K562 (cell line): Measurements from ENCODE around the gene HPDL. TPM values are rescaled to one million over a fixed set of nuclear protein-coding genes. Genes with fewer than 3 reads are reported as not detected.
A peak's percentile ranks its signal among the peaks of the same experiment; 100 is the strongest.

Experiments
- CEBPG ChIP-seq, 3 experiments: fragments of 200-800 bp in 1 of 3; sonication (Bioruptor generic) in 1 of 3; sonication (generic) in 1 of 3; formaldehyde crosslinking in 1 of 3; IDR thresholded peaks in 2 of 3; conservative IDR thresholded peaks in 1 of 3; 2 replicates each; pipeline versions ENCODE4 v1.6.1 to v1.8.0; 2016 to 2022; ENCODE audit warnings: missing compliant biosample characterization in 2 of 3, missing genetic modification characterization in 2 of 3, mild to moderate bottlenecking in 1 of 3, missing genetic modification reagents in 1 of 3
- DLX4 ChIP-seq: fragments of 250-450 bp; sonication (Bioruptor Pico); IDR thresholded peaks from 2 replicates; pipeline ENCODE4 v1.6.1; 2021; ENCODE audit warnings: mild to moderate bottlenecking
- E4F1 ChIP-seq: fragments of 250-450 bp; sonication (Bioruptor Pico); IDR thresholded peaks from 2 replicates; pipeline ENCODE4 v1.5.0; 2021; ENCODE audit warnings: mild to moderate bottlenecking, borderline replicate concordance
- ELF4 ChIP-seq: fragments of 450-650 bp; formaldehyde crosslinking; IDR thresholded peaks from 2 replicates; pipeline ENCODE4 v1.4.0; 2022; ENCODE audit warnings: missing genetic modification characterization
- HBP1 ChIP-seq: fragments of 450-650 bp; formaldehyde crosslinking; IDR thresholded peaks from 2 replicates; pipeline ENCODE4 v1.4.0; 2022; ENCODE audit warnings: missing genetic modification characterization
- HDAC8 ChIP-seq: fragments of 450-650 bp; IDR thresholded peaks from 2 replicates; pipeline ENCODE4 v1.6.1; 2016; ENCODE audit warnings: mild to moderate bottlenecking, missing genetic modification characterization, moderate library complexity, missing compliant biosample characterization
- IRF2 ChIP-seq: sonication (generic); formaldehyde crosslinking; IDR thresholded peaks from 2 replicates; pipeline ENCODE4 v1.8.1; 2022; ENCODE audit warnings: mild to moderate bottlenecking, missing genetic modification reagents
- NCOA1 ChIP-seq: fragments of 450-650 bp; IDR thresholded peaks from 2 replicates; pipeline ENCODE4 v1.6.1; 2016; ENCODE audit warnings: low read depth
- NFRKB ChIP-seq: fragments of 450-650 bp; IDR thresholded peaks from 2 replicates; pipeline ENCODE4 v1.6.1; 2016; ENCODE audit warnings: low read depth
- NR4A1 ChIP-seq, 2 experiments: fragments of 250-450 bp in 1 of 2; fragments of 450-650 bp in 1 of 2; sonication (Bioruptor Pico) in 1 of 2; IDR thresholded peaks; 2 replicates each; pipeline versions ENCODE4 v1.4.0 to v1.6.1; 2016 to 2020; ENCODE audit warnings: mild to moderate bottlenecking in 2 of 2, missing compliant biosample characterization in 1 of 2, missing genetic modification characterization in 1 of 2, moderate library complexity in 1 of 2
- RAD21 ChIP-seq, 2 experiments: fragments of 250-450 bp in 1 of 2; fragments of 450-650 bp in 1 of 2; sonication (Bioruptor Pico) in 1 of 2; formaldehyde crosslinking in 1 of 2; IDR thresholded peaks in 1 of 2; conservative IDR thresholded peaks in 1 of 2; 2 replicates each; pipeline versions ENCODE4 v1.4.0 to v1.8.0; 2020 to 2022; ENCODE audit warnings: mild to moderate bottlenecking in 2 of 2, moderate library complexity in 1 of 2
- TAF15 ChIP-seq: fragments of 200-400 bp; formaldehyde crosslinking; IDR thresholded peaks from 2 replicates; pipeline ENCODE4 v1.6.1; 2017; ENCODE audit warnings: mild to moderate bottlenecking, low read depth, low read length, moderate library complexity
- TBL1XR1 ChIP-seq, 2 experiments: IDR thresholded peaks; 2 replicates each; pipeline ENCODE4 v1.6.1; 2012; ENCODE audit warnings: improper control_type of control experiment in 2 of 2, low read length in 2 of 2, mild to moderate bottlenecking in 1 of 2
- TCF3 ChIP-seq: sonication (generic); formaldehyde crosslinking; IDR thresholded peaks from 2 replicates; pipeline ENCODE4 v1.4.0; 2020; ENCODE audit warnings: mild to moderate bottlenecking, missing genetic modification reagents
- ZBTB1 ChIP-seq: sonication (generic); formaldehyde crosslinking; IDR thresholded peaks from 2 replicates; pipeline ENCODE4 v1.8.1; 2023; ENCODE audit warnings: missing genetic modification reagents, low read depth, mild to moderate bottlenecking, borderline replicate concordance
- ZNF124 ChIP-seq: sonication (generic); formaldehyde crosslinking; IDR thresholded peaks from 2 replicates; pipeline ENCODE4 v1.8.1; 2022; ENCODE audit warnings: missing genetic modification reagents
- polyA plus RNA-seq, 8 experiments: library from polyadenylated mRNA; depleted of rRNA in 4 of 8; stranded (reverse) in 5 of 8; unstranded in 3 of 8; fragments of >200 nt; fragmentation: Nextera tagmentation in 2 of 8; fragmentation: Illumina TruSeq in 1 of 8; extraction: Ambion mirVana in 2 of 8; extraction: Trizol in 1 of 8; gene quantifications; 2 replicates each; pipeline versions ENCODE4 v1.2.1 to v1.2.3, GENCODE V29; 2011 to 2014; ENCODE audit warnings: inconsistent platforms in 1 of 8, missing spikeins in 1 of 8
- total RNA-seq, 7 experiments: library from RNA; depleted of rRNA in 6 of 7; stranded (reverse); fragments of >200 nt in 6 of 7; fragmentation: Illumina TruSeq in 2 of 7; extraction: Trizol in 2 of 7; gene quantifications; 2 replicates each; pipeline versions ENCODE4 v1.2.1 to v1.2.3, GENCODE V29; 2011 to 2021; ENCODE audit warnings: low replicate concordance in 1 of 7
- TF ChIP-seq, protein P1 (sequence below), 2 experiments: fragments of 450-650 bp; IDR thresholded peaks; 2 replicates each; pipeline ENCODE4 v1.6.1; 2018; ENCODE audit warnings: mild to moderate bottlenecking in 2 of 2, low read depth in 1 of 2; ENCODE audit not compliant: partially characterized antibody in 2 of 2

The HPDL gene
- total and polyA plus RNA-seq, 9 of the 15 experiments (the other 6 are each of a cell fraction or from before 2014, with no cell fraction given) = not detected

GRCh38 chr1:45304311-45305081 lies 22.2 kb upstream of the HPDL start (continued):
- TF ChIP-seq RAD21 (CRISPR knock-in tag; conservative IDR thresholded peaks at IDR 0.05 in 1 of 2, IDR thresholded peaks at IDR 0.05 in 1 of 2) (0 out of 4 replicates have a peak, but pooled peaks of 1 of the 2 experiments have one; percentile 5), DLX4 (CRISPR knock-in tag) (no peak), TCF3 (CRISPR knock-in tag) (peak; percentile 4; the same call in 1 of the 2 replicates), NCOA1 (no peak), ZNF124 (CRISPR knock-in tag) (peak; percentile 52; the same call in 1 of the 2 replicates), NR4A1 (CRISPR knock-in tag; IDR thresholded peaks at IDR 0.05) (0 out of 2 replicates have a peak, but pooled peaks have one; percentile 18), NR4A1 (tag; IDR thresholded peaks at IDR 0.05) (no peak), ELF4 (CRISPR knock-in tag) (peak; percentile 69; the same call in 1 of the 2 replicates), TAF15 (no peak), HBP1 (no peak), E4F1 (CRISPR knock-in tag) (no peak), IRF2 (CRISPR knock-in tag) (no peak), HDAC8 (tag) (0 out of 2 replicates have a peak, but pooled peaks have one; percentile 1), ZBTB1 (CRISPR knock-in tag) (no peak), TBL1XR1 (IDR thresholded peaks at IDR 0.05; ENCODE audit: low read length in 2 of 2) (no peak), CEBPG (CRISPR knock-in tag; IDR thresholded peaks at IDR 0.05) (no peak), CEBPG (tag; conservative IDR thresholded peaks at IDR 0.05 in 1 of 2, IDR thresholded peaks at IDR 0.05 in 1 of 2) (no peak), NFRKB (0 out of 2 replicates have a peak, but pooled peaks have one; percentile 3)
- TF ChIP-seq, protein P1, sequence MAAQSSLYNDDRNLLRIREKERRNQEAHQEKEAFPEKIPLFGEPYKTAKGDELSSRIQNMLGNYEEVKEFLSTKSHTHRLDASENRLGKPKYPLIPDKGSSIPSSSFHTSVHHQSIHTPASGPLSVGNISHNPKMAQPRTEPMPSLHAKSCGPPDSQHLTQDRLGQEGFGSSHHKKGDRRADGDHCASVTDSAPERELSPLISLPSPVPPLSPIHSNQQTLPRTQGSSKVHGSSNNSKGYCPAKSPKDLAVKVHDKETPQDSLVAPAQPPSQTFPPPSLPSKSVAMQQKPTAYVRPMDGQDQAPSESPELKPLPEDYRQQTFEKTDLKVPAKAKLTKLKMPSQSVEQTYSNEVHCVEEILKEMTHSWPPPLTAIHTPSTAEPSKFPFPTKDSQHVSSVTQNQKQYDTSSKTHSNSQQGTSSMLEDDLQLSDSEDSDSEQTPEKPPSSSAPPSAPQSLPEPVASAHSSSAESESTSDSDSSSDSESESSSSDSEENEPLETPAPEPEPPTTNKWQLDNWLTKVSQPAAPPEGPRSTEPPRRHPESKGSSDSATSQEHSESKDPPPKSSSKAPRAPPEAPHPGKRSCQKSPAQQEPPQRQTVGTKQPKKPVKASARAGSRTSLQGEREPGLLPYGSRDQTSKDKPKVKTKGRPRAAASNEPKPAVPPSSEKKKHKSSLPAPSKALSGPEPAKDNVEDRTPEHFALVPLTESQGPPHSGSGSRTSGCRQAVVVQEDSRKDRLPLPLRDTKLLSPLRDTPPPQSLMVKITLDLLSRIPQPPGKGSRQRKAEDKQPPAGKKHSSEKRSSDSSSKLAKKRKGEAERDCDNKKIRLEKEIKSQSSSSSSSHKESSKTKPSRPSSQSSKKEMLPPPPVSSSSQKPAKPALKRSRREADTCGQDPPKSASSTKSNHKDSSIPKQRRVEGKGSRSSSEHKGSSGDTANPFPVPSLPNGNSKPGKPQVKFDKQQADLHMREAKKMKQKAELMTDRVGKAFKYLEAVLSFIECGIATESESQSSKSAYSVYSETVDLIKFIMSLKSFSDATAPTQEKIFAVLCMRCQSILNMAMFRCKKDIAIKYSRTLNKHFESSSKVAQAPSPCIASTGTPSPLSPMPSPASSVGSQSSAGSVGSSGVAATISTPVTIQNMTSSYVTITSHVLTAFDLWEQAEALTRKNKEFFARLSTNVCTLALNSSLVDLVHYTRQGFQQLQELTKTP (IDR thresholded peaks at IDR 0.05; ENCODE audit: low read depth in 1 of 2, partially characterized antibody in 2 of 2) = no peak
